Lower lobe of right lung (tissue), 2 donors: ENCODE measurements around the gene GNL2. TPM values are rescaled to one million over a fixed set of nuclear protein-coding genes. Genes with fewer than 3 reads are reported as not detected.
"Not testable (repeated sequence)": the region's sequence is repeated elsewhere in the genome, so short reads cannot be mapped to it uniquely, and the experiment has no call there.

Experiments used
- ATAC-seq, 2 donors: fragments of 200-7000 bp; cut with Tn5 transposase; one replicate each; pipeline ENCODE4 v1.9.1; 2020 to 2022; ENCODE audit warnings: mild to moderate bottlenecking in 2 of 2, moderate library complexity in 2 of 2
- DNase-seq: peaks from one replicate; pipeline ENCODE4 v3.0.0-alpha.2; 2020
- H3K27ac ChIP-seq: fragments of 200-600 bp; one replicate; pipeline ENCODE4 v1.8.0; 2022
- H3K27me3 ChIP-seq: fragments of 200-600 bp; one replicate; pipeline ENCODE4 v1.8.0; 2022; ENCODE audit warnings: low read depth
- H3K36me3 ChIP-seq: fragments of 200-600 bp; one replicate; pipeline ENCODE4 v1.8.0; 2022; ENCODE audit warnings: mild to moderate bottlenecking
- H3K4me1 ChIP-seq: fragments of 200-600 bp; one replicate; pipeline ENCODE4 v1.8.0; 2022
- H3K4me3 ChIP-seq: fragments of 200-600 bp; one replicate; pipeline ENCODE4 v1.8.0; 2022; ENCODE audit warnings: mild to moderate bottlenecking
- H3K9me3 ChIP-seq: fragments of 200-600 bp; one replicate; pipeline ENCODE4 v1.8.0; 2022
- CTCF ChIP-seq: fragments of 200-600 bp; IDR thresholded peaks from one replicate; pipeline ENCODE4 v1.8.0; 2022; ENCODE audit warnings: antibody characterized with exemption, mild to moderate bottlenecking
- intact Hi-C: fragments of 100-400 bp; cut with DNase I; formaldehyde crosslinking; loops from one replicate; pipeline ENCODE4 v1.11.0; 2022
- total RNA-seq: library from RNA; stranded (reverse); fragmentation: NEBNext Ultra II Directional; extraction: Animal tissue kit (Norgen Biotek cat#: 25700); gene quantifications from one replicate; pipeline ENCODE4 v1.2.1, GENCODE V29; 2021
- donor health status: DM: no; HTN: yes; CAD: no; lungs with severe emphysema.

GNL2 gene
- total RNA-seq, 1 donor from 2014 or later, result 37.5 TPM

DNA sequence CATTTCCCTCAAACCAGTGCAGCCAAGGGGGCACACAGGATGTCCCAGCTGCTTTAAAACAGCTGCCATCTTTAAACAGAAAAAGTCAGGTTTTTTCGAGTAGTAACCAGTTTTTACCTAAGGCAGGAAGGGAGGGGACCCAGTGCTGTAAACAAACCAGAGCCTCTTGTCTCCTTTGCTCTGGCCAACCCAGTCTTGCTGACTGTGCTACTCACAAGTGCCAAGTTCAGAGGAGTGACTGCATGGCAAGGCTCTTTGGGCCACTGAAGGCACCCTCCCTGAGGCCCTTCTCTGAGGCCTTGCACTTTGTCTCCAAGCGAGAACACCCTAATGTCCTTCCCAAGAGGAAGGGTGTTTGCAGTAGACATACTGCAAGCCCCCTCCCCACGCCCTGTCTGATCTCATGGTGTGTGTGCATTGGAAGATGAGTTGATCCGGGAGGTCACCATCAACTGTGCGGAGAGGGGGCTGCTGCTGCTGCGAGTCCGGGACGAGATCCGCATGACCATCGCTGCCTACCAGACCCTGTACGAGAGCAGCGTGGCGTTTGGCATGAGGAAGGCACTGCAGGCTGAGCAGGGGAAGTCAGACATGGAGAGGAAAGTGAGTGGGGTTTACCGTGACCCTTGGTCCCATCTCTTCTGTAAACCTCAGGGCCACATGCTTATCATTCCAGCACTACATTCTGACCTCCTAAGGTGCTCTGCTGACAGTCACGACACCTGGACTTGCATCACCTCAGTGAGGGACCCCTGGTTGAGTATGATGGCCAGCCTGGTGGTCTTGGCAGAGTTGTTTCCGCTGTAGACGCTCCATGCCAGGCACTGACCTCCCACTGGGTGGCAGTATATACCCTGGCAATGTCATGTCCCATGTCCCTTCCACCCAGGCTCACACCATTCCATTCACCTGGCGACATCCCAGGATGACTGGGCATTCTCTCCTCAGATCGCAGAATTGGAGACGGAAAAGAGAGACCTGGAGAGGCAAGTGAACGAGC lies 34.3 kb downstream of the GNL2 start:
- H3K9me3 ChIP-seq, result no peaks in the 10 kb centered on the region
- H3K36me3 ChIP-seq, result peaks cover 44% of the 10 kb centered on the region
- no peak for DNase-seq
- ATAC-seq, result no peak
- H3K4me3 ChIP-seq, result no peak overlapping the region
- intact Hi-C loops, result no loop called here
- TF ChIP-seq CTCF, result peak; percentile 31
- no peak overlapping the region for H3K27ac ChIP-seq
- H3K27me3 ChIP-seq, result no peaks in the 10 kb centered on the region
- peaks cover 12% of the 10 kb centered on the region for H3K4me1 ChIP-seq

GRCh38 chr1:37560401-37561132 lies 35.2 kb downstream of the GNL2 start:
- TF ChIP-seq CTCF, result no peak
- no peak overlapping the region for H3K4me3 ChIP-seq
- peaks cover 36% of the 10 kb centered on the region for H3K36me3 ChIP-seq
- no peaks in the 10 kb centered on the region for H3K27me3 ChIP-seq
- intact Hi-C loops, result no loop called here
- ATAC-seq, result no peak
- H3K27ac ChIP-seq, result no peak overlapping the region
- H3K4me1 ChIP-seq, result peaks cover 18% of the 10 kb centered on the region
- DNase-seq, result no peak
- no peaks in the 10 kb centered on the region for H3K9me3 ChIP-seq

DNA sequence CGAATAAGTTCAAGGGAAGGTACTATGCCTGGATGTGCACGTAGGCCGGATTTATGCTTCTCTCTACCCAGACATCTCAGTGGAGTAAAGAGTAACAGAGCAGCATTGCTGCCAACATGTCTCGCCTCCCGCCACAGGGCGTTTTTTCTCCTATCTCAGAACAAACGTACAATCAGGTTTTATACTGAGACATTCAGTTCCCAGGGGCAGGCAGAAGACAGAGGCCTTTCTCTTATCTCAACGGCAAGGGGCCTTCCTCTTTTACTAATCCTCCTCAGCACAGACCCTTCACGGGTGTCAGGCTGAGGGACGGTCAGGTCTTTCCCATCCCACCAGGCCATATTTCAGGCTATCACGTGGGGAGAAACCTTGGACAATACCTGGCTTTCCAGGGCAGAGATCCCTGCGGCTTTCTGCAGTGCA lies 35.8 kb downstream of the GNL2 start:
- H3K27ac ChIP-seq, H3K9me3 ChIP-seq, H3K4me3 ChIP-seq, ATAC-seq, H3K27me3 ChIP-seq, intact Hi-C loops, DNase-seq: not testable (repeated sequence)
- peaks cover 18% of the 10 kb centered on the region for H3K4me1 ChIP-seq
- peaks cover 30% of the 10 kb centered on the region for H3K36me3 ChIP-seq

DNA sequence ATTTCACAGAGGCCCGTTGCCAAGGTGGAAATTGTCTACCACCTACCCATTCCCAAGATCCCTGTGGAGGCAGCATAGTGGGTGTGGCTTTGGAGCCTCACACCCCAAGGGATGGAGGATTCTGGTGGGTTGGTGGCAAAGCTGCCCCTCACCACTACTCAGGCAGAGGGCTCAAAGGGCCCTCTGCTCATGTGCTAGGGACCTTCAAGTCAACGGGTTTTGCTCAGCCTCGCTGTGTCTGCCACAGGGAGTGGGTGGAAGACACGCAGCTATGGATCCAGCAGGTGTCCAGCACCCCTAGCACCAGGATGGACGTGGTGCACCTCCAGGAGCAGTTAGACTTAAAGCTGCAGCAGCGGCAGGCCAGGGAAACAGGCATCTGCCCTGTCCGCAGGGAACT lies 36.7 kb downstream of the GNL2 start:
- Histone ChIP-seq H3K27me3 (no peaks in the 10 kb centered on the region), H3K4me3 (no peak overlapping the region), H3K4me1 (peaks cover 23% of the 10 kb centered on the region), H3K36me3 (peaks cover 21% of the 10 kb centered on the region), H3K9me3 (no peaks in the 10 kb centered on the region), H3K27ac (no peak overlapping the region)
- DNase-seq (no peak), ATAC-seq (no peak)
- TF ChIP-seq CTCF, result no peak
- intact Hi-C loops, result no loop called here

- Histone ChIP-seq H3K36me3 (peaks cover 18% of the 10 kb centered on the region), H3K4me1 (peaks cover 26% of the 10 kb centered on the region), H3K9me3 (no peaks in the 10 kb centered on the region), H3K27ac (no peak overlapping the region), H3K4me3 (no peak overlapping the region), H3K27me3 (no peaks in the 10 kb centered on the region)
- no peak for TF ChIP-seq CTCF
- intact Hi-C loops, result no loop called here
- DNase-seq (no peak), ATAC-seq (no peak)
Observed at GRCh38 chr1:37558411-37558810, 37.3 kb downstream of the GNL2 start.
